ENCODE measurements around the gene TRAPPC1. TPM values are rescaled to one million over a fixed set of nuclear protein-coding genes. Genes with fewer than 3 reads are reported as not detected.
A peak's percentile ranks its signal among the peaks of the same experiment; 100 is the strongest.

TRAPPC1 gene
- total and polyA plus RNA-seq, 2 of the 4 experiments (the other 2 are of a cell fraction), result 50.4 to 303 TPM

- no peak for TF ChIP-seq USF2 (IDR thresholded peaks at IDR 0.05; ENCODE audit: low read depth, low read length)
Observed at GRCh38 chr17:7903154-7904103, 28.3 kb downstream of the TRAPPC1 start (continued).

DNA sequence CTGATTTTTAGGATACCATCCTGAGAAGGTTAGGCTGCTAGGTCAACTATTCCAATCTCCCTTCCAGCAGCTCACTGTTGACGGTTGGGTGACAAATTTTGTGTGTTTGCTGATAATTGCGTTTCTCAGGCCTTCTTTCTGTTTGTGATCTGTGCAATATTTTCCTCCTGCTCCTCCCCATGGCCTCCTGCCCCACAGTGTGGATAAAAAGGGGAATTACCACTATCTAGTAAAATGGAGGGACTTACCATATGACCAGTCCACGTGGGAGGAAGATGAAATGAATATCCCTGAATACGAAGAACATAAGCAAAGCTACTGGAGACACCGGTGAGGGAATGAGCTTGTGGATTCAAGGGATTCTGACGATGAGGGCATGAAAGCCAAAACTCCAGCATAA lies 34.0 kb downstream of the TRAPPC1 start:
- Histone ChIP-seq H3K36me3 (ENCODE audit: control insufficient read depth, insufficient read depth, low read length) (peaks cover 78% of the 10 kb centered on the region), H3K18ac (ENCODE audit: low read depth, low read length) (no peak overlapping the region), H3K4me2 (ENCODE audit: low read depth, low read length) (no peak overlapping the region), H3K4me1 (ENCODE audit: control insufficient read depth, insufficient read depth, low read length) (no peaks in the 10 kb centered on the region), H2BK5ac (ENCODE audit: low read depth, low read length, poor library complexity, severe bottlenecking) (no peak overlapping the region), H3K27me3 (ENCODE audit: control insufficient read depth, insufficient read depth, low read length) (no peaks in the 10 kb centered on the region), H2BK20ac (ENCODE audit: low read depth, low read length) (no peak overlapping the region), H2BK120ac (ENCODE audit: low read depth, low read length) (no peak overlapping the region), H3K9ac (ENCODE audit: low read depth, low read length) (no peak overlapping the region), H3K9me3 (ENCODE audit: control insufficient read depth, insufficient read depth, low read length) (no peaks in the 10 kb centered on the region), H4K5ac (ENCODE audit: low read depth, low read length) (0 out of 2 replicates have a peak overlapping the region, but pooled peaks have one; percentile 35), H4K91ac (ENCODE audit: insufficient read depth, low read depth, low read length) (no peak overlapping the region), H3K56ac (ENCODE audit: extremely low read depth, insufficient read depth, low read length) (no peak overlapping the region), H4K20me1 (ENCODE audit: insufficient read depth, low read length) (peaks cover 3% of the 10 kb centered on the region; the same call in 1 of the 2 replicates), H3K9me1 (ENCODE audit: insufficient read depth, low read length) (no peaks in the 10 kb centered on the region), H2AFZ (replicated peaks; ENCODE audit: low read length, poor library complexity) (no peak overlapping the region), H2BK15ac (ENCODE audit: low read depth, low read length) (no peak overlapping the region), H3K4ac (ENCODE audit: low read depth, low read length) (no peak overlapping the region), H3K23ac (ENCODE audit: low read depth, low read length) (no peak overlapping the region), H3K79me1 (ENCODE audit: low read depth in 1 of 2, low read length in 2 of 2) (peaks cover 0 to 28% of the 10 kb centered on the region in 2 experiments; a peak in 2 of 4 replicates), H2AK5ac (ENCODE audit: low read depth, low read length) (no peak overlapping the region), H3K27ac (ENCODE audit: insufficient read depth, low read length) (no peak overlapping the region), H3K4me3 (ENCODE audit: insufficient read depth, low read depth, low read length) (no peak overlapping the region), H3K14ac (replicated peaks; ENCODE audit: low read depth, low read length) (no peak overlapping the region), H4K8ac (ENCODE audit: low read depth in 2 of 2, low read length in 2 of 2) (no peak overlapping the region), H2AK9ac (replicated peaks; ENCODE audit: low read depth, low read length, poor library complexity) (peak overlapping the region; percentile 47)
- ChIA-PET CTCF (no interaction called here), POLR2A (ENCODE audit: unreplicated experiment) (no interaction called here)
- intact Hi-C loops (cut with micrococcal nuclease), result loop anchor here (1.0 to 5.0 kb wide), 3 partner anchors 35 to 155 kb away; no protein-coding TSS in a partner anchor
- WGBS, 2 experiments (ENCODE audit: extremely low coverage in 2 of 2, insufficient read length in 1 of 2), result 67% methylated on average over 1 of the region's 6 CpGs; no CpG with 5 or more reads in 1 of the 2 experiments
- in situ Hi-C loops (cut with MboI; ENCODE audit: low sequenced_read_pairs), result loop anchor here (5.0 kb wide), 1 partner anchor 35 kb away; no protein-coding TSS in a partner anchor
- no TSS peak for BruUV-seq (replicated peaks)
- DNase-seq, result peak; percentile 77
- ATAC-seq (ENCODE audit: low read depth), result peak; percentile 90
- dilution Hi-C loops (cut with HindIII; ENCODE audit: low sequenced_read_pairs, unreplicated experiment), result no loop called here
- peak; percentile 40; the same call in 1 of the 2 replicates for TF ChIP-seq MXI1 (IDR thresholded peaks at IDR 0.05; ENCODE audit: borderline replicate concordance, low read depth, low read length)
- no peak for TF ChIP-seq FOS (IDR thresholded peaks at IDR 0.05; ENCODE audit: low read depth, low read length)
- peak; percentile 77 for TF ChIP-seq CTCF (conservative IDR thresholded peaks at IDR 0.05; ENCODE audit: low read depth, low read length)
- TF ChIP-seq USF2 (IDR thresholded peaks at IDR 0.05; ENCODE audit: low read depth, low read length), result peak; percentile 67; the same call in 1 of the 2 replicates
- TF ChIP-seq MAZ (IDR thresholded peaks at IDR 0.05; ENCODE audit: borderline replicate concordance, low read depth, low read length), result no peak
- TF ChIP-seq CHD1 (IDR thresholded peaks at IDR 0.05; ENCODE audit: low read depth, low read length), result no peak
- no peak for TF ChIP-seq POLR2A (IDR thresholded peaks at IDR 0.05; ENCODE audit: low read depth, low read length)
- TF ChIP-seq, protein P1, sequence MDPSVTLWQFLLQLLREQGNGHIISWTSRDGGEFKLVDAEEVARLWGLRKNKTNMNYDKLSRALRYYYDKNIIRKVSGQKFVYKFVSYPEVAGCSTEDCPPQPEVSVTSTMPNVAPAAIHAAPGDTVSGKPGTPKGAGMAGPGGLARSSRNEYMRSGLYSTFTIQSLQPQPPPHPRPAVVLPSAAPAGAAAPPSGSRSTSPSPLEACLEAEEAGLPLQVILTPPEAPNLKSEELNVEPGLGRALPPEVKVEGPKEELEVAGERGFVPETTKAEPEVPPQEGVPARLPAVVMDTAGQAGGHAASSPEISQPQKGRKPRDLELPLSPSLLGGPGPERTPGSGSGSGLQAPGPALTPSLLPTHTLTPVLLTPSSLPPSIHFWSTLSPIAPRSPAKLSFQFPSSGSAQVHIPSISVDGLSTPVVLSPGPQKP (IDR thresholded peaks at IDR 0.05; ENCODE audit: borderline replicate concordance, low read depth, low read length), result no peak
- TF ChIP-seq CEBPB (IDR thresholded peaks at IDR 0.05; ENCODE audit: low read depth, low read length), result no peak

All from IMR-90 (cell line).